HG02610 (cell line): Measurements from ENCODE around the gene GBA2.

Experiments
- ATAC-seq: cut with Tn5 transposase; IDR thresholded peaks from one replicate; pipeline ENCODE4 v1.9.1; 2021; ENCODE audit warnings: mild to moderate bottlenecking, moderate library complexity; ENCODE audit not compliant: unreplicated experiment

GBA2 gene

DNA sequence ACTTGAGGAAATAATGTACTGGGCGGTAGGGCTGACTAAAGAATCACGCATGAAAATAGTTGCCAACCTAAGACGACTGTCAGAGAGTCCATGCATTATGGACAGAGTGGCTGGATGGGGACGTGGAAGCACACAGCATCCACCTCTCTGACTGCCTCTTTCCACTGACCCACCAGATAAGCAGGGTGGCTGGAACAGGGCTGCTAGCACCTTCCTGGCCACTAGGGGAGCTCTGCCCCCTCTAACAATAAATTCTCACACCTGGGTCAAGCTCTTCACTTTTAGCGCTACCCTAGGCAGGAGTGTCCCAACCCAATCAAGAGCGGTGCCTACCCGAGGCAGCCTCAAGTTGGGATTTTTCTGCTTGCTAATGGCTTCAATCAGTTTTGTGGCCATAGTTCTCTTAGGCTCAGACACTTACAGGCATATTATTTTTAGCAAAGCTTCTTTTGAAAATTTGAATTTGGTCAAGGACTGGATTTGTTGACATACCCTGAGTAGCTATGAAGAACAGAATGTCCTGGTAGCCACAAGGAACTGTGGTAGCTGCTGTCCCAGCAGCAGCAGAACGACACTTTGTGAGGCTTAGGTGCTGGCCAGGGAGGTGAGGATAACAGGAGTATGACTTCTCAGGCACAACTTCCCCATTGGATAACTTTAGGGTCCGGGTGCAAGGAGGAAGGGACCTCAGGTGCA is 52.4 kb downstream of the GBA2 start:
- peak; percentile 79 for ATAC-seq

GRCh38 chr9:35695943-35696401 is 53.1 kb downstream of the GBA2 start:
- ATAC-seq, result no peak

GRCh38 chr9:35691757-35692301 is 57.2 kb downstream of the GBA2 start:
- ATAC-seq, result no peak

- ATAC-seq, result no peak
These were observed 57.7 kb downstream of the GBA2 start for GRCh38 chr9:35691334-35691650.

DNA sequence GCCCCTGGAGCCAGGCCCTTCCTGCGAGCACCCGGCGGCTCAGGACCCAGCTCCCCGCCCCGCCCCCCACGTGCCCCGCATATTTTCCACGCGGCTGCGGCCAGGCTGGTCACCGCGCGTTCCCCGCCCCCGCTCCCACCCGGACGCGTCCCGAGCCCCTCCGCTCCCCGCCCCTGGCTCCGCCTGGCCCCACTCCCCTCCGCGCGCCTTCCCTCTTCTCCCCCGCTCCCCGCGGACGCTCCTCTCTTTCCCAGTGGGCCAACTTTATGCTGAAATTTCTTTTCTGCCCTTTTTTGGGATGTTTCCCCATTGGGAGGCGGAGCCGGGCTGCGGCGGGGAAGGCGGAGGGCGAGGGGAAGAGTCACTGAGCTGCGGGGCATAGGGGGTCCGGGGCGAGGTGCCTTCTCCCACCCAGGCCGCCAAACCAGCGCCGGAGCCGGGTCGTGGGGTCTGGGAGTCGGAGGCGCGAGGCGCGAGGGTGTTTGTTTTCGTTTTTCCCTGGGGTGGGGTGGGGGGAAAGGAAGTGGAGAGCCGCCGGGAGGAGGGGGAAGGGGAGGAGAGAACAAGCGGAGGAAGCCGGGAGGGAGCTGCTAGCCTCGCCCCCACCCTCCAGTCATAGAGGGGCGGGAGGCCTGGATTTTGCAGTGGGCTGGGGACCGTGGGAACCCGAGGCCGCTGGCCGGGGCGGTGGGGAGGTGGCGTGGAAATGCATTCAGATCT is 58.3 kb downstream of the GBA2 start:
- ATAC-seq, result no peak

DNA sequence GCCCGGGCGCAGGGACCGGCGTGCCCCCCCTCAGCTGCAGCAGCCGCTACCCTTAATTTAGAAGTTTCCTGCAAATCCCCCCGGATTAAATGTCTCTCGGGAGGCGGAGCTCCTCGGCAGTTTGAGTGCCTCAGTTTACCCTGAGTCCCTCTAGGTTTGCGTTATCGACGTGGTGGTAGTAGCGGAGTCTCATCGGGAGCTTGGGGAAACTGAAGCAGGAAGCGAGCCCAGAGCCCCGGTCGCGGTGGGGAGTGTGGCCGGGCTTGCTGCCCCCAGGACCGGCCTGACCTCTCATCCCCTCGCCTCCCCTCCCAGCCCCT is 58.8 kb downstream of the GBA2 start:
- ATAC-seq, result no peak

DNA sequence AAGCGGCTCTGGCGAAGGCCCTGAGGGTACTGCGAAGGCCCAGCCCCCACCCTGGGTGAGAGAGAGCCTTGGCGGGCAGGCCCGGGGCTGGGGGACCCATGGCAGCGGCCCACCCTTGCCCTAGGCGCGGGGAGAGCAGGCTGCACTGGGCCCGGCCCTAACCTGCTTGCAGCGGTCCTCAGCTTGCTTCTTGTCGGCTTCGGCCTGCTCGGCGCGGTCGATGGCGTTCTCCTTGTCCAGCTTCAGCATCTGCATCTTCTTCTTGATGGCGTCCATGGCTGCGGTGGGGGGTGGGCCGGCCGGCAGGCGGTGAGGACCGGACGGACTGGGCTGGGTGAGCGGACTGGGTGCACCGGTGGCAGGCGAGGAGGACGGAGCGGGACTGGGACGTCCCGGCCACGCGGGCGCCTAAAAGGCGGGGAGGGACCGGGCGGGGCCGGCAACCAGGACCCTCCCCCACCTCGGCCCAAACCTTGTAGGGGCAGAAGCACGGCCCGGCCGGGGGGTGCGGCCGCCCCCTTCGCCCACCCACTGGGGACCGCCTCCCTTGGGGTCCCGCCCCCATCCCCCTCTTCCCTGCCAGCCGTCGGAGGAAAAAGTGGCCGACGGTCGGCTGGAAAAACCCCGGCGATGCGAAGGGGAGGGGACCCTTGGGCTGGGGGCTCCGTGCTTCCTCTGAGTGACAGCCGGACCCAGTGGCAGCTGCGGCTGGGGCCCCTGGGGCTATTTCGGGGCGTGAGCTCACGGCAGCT is 59.3 kb downstream of the GBA2 start, which contains the start of gene TPM2:
TPM2 (minus strand) TSS at position 384 of the 752 bp plus-strand sequence; CDS start at position 276, 108 bp downstream.
- no peak for ATAC-seq

- ATAC-seq, result no peak
These were observed 60.2 kb downstream of the GBA2 start for GRCh38 chr9:35688558-35689541.

- no peak for ATAC-seq
These were observed 61.0 kb downstream of the GBA2 start for GRCh38 chr9:35687972-35688557.

DNA sequence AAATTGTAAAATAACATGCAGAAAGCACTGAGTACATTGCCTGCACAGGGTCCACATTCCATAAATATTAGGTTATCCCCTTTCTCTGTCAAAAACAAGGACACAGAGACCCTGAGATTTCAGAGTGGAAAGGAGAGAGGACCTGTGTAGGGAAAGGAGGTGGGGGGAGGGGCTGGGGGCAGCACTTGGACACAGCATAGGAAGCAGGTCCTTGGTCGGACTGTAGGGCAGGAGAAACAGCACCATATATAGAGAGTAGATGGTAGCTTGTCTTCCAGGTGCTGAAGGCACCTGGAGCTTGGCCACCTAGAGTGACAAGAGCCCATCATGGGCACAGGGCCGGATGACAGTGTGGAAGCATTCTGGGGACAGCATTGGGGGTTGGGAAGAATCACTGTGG is 61.7 kb downstream of the GBA2 start:
- no peak for ATAC-seq
